DMS 273 (cell line): Measurements from ENCODE around the gene MAP3K20.
A peak's percentile ranks its signal among the peaks of the same experiment; 100 is the strongest.
"Not testable (repeated sequence)": the region's sequence is repeated elsewhere in the genome, so short reads cannot be mapped to it uniquely, and the experiment has no call there.

ENCODE experiments used
- DNase-seq: peaks from one replicate; lab custom pipeline; 2025; ENCODE audit not compliant: unreplicated experiment; lab: John Stamatoyannopoulos, UW

The MAP3K20 gene

GRCh38 chr2:173153301-173153885 is 77.7 kb downstream of the MAP3K20 start:
- DNase-seq: no peak

- DNase-seq: peak; percentile 11
Observed at GRCh38 chr2:173157676-173158293, 82.1 kb downstream of the MAP3K20 start.

GRCh38 chr2:173159791-173160463 is 84.3 kb downstream of the MAP3K20 start:
- DNase-seq: peak; percentile 20

GRCh38 chr2:173160618-173161017 is 85.0 kb downstream of the MAP3K20 start:
- no peak for DNase-seq

- no peak for DNase-seq
Observed at GRCh38 chr2:173161040-173161439, 85.4 kb downstream of the MAP3K20 start.

GRCh38 chr2:173161507-173161906 is 85.9 kb downstream of the MAP3K20 start:
- DNase-seq: no peak

- not testable (repeated sequence) for DNase-seq
Observed at GRCh38 chr2:173163357-173163756, 87.7 kb downstream of the MAP3K20 start.

- DNase-seq: no peak
Observed at GRCh38 chr2:173164396-173164795, 88.8 kb downstream of the MAP3K20 start.

- DNase-seq: no peak
Observed at GRCh38 chr2:173165443-173166238, 90.0 kb downstream of the MAP3K20 start.

- DNase-seq: no peak
Observed at GRCh38 chr2:173171321-173171720, 95.7 kb downstream of the MAP3K20 start.

- DNase-seq: no peak
Observed at GRCh38 chr2:173171924-173172643, 96.4 kb downstream of the MAP3K20 start.

GRCh38 chr2:173174339-173174738 is 98.7 kb downstream of the MAP3K20 start:
- DNase-seq: not testable (repeated sequence)

- no peak for DNase-seq
Observed at GRCh38 chr2:173175222-173175621, 99.6 kb downstream of the MAP3K20 start.

GRCh38 chr2:173181982-173182381 is 106.3 kb downstream of the MAP3K20 start:
- no peak for DNase-seq

- peak; percentile 5 for DNase-seq
Observed at GRCh38 chr2:173184031-173185004, 108.7 kb downstream of the MAP3K20 start.

- no peak for DNase-seq
Observed at GRCh38 chr2:173185437-173185836, 109.8 kb downstream of the MAP3K20 start.

- no peak for DNase-seq
Observed at GRCh38 chr2:173187941-173188788, 112.5 kb downstream of the MAP3K20 start.

GRCh38 chr2:173191601-173192000 is 116.0 kb downstream of the MAP3K20 start:
- DNase-seq: no peak

- DNase-seq: no peak
Observed at GRCh38 chr2:173192071-173192470, 116.4 kb downstream of the MAP3K20 start.
